ENCODE data around the gene DLGAP4.

DLGAP4 gene

GRCh38 chr20:36454698-36455427 lies 148.7 kb downstream of the DLGAP4 start:
- DNase-seq (ENCODE audit: low read depth, low spot score): no peak

- no peak for DNase-seq (ENCODE audit: low read depth, low spot score)
Measured at GRCh38 chr20:36455972-36456625, 150.0 kb downstream of the DLGAP4 start.

DNA sequence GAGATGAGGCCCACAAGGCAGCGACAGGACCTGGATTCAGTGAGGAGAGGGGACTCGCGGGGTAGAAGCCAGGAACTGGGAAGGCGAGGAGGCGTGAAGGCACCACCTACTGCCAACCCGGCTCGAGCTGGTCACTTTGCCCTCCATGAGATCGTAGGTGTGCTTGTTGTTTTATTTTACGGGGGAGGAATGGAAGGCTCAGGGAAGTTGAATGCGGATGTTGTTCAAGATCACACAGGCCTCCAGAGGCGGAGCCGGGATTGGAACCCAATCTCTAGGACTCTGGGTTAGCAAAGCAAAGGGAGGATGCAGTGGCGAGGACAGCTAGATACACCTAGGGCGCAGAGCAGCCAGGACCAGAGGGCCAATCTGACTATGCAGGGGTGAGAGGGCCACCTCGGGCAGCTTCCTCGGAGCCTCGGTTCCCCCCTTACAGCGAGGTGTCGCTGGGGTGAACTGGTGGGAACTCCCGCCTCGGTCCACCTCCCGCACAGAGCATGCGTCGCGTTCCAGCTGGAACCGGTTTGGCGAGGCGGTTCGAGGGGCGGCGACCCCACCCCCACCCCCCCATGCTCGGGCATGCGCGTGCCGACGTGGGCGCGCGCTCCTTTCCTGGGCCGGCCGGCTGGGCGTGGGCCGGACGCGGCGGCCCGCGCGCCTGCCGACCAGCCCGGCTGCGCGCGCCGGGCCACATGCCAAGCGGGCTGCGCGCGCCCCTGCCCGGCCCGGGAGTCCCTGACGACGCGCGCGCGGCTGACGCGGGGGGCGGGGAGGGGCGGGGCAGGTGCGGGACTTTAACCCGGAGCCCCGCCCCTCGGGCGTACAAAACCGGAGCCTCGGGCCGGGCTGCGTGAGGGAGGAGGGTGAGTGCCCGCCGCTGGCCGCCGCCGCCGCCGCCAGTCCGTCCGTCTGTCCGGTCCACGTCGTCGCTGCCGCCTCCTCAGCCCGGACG lies 154.8 kb downstream of the DLGAP4 start:
- peak; percentile 83 for DNase-seq (ENCODE audit: low read depth, low spot score)

GRCh38 chr20:36461600-36462439 lies 155.7 kb downstream of the DLGAP4 start:
- no peak for DNase-seq (ENCODE audit: low read depth, low spot score)

- no peak for DNase-seq (ENCODE audit: low read depth, low spot score)
Measured at GRCh38 chr20:36462440-36463211, 156.5 kb downstream of the DLGAP4 start.

DNA sequence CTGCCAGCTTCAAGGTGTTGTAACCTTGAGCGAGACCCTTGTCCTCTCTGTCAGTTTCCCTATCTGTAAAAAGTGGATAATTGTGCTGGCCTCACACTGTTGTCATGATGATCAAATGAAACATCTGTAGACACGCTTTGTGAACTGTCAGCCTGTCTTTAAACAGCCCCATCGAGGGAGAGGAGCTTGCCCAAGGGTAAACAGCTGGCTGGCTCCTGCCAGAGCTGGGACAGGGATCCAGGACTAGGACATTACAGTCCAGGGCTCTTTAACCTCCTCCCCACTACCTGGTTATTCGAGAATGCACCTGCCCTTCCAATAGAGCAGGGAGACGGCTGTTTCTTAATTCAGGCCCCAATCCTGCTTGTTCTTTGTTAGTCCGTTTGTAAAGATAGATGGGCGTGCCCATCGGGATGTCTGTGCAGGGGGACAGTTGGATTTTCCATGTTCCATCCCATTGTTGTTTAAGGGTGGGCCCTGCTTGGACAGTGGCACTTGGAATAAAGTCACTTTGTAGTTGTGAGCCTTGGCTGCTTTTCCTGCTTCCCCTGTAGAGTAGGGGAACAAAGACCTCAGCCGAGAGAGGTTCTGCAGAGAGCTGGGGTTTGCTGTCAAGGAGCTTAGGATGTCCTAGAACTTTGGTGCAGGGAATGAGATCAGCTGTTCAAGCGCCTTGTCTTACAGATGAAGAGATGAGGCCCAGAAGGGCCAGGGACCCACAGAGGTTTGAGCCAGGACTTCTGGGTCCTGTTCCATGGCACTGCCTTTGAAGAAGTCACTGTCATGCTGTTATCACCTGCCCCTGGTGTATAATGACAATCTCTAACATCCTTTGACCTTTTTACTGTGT lies 157.3 kb downstream of the DLGAP4 start:
- DNase-seq (ENCODE audit: low read depth, low spot score): no peak

- peak; percentile 65 for DNase-seq (ENCODE audit: low read depth, low spot score)
Measured at GRCh38 chr20:36465109-36466080, 159.3 kb downstream of the DLGAP4 start.

DNA sequence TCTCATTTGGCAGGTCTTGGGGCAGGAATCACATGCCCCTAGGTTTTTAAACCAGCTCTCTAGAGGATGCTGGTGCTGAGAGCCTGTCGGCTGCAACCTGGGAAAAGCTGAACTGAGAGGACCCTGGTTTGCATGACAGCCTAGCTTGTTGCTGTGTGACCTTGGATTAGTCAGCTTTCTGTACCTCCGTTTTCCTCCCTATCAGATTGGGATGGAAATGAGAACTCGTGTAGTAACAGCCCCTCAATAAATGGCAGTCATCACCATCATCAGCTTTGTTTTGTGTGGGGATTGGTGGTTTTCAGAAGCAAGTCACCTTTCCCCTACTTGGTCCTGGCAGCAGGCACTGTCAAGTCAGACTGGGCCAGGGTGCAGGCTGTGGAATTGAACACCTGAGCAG lies 159.9 kb downstream of the DLGAP4 start:
- DNase-seq (ENCODE audit: low read depth, low spot score): no peak

GRCh38 chr20:36467076-36467999 lies 161.2 kb downstream of the DLGAP4 start:
- DNase-seq (ENCODE audit: low read depth, low spot score): peak; percentile 40

- DNase-seq (ENCODE audit: low read depth, low spot score): no peak
Measured at GRCh38 chr20:36468149-36469000, 162.2 kb downstream of the DLGAP4 start.

- no peak for DNase-seq (ENCODE audit: low read depth, low spot score)
Measured at GRCh38 chr20:36469973-36470372, 163.8 kb downstream of the DLGAP4 start.

GRCh38 chr20:36471885-36472636 lies 165.9 kb downstream of the DLGAP4 start:
- DNase-seq (ENCODE audit: low read depth, low spot score): no peak

GRCh38 chr20:36472637-36473090 lies 166.5 kb downstream of the DLGAP4 start:
- no peak for DNase-seq (ENCODE audit: low read depth, low spot score)

GRCh38 chr20:36473164-36473563 lies 167.0 kb downstream of the DLGAP4 start:
- no peak for DNase-seq (ENCODE audit: low read depth, low spot score)

GRCh38 chr20:36474563-36474962 lies 168.4 kb downstream of the DLGAP4 start:
- DNase-seq (ENCODE audit: low read depth, low spot score): no peak
